NCI-H82 treated with DMSO at 0.1 percent for 48 hours (cell line): ENCODE measurements around the gene SNRK.

ENCODE experiments used
- DNase-seq: peaks from one replicate; lab custom pipeline; 2025; ENCODE audit not compliant: unreplicated experiment; lab: John Stamatoyannopoulos, UW

The SNRK gene

DNA sequence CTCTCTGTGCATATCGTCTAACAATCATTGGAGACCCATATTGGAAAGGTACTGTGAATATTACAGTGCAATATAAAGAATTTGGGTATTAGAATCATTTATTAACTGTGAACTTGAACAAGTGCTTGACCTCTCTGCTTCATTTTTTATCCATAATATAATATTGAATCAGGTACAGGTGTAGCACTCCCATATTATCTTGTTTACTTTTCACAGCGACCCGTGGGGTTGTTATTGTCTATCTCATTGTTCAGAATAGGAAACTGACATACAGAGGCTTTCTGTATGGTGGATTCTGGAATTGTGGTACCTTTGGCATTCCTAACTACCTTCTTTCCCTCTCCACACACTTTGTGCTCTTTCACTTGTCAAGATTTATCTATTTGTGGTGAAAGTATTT lies 17.8 kb downstream of the SNRK start:
- DNase-seq = no peak

DNA sequence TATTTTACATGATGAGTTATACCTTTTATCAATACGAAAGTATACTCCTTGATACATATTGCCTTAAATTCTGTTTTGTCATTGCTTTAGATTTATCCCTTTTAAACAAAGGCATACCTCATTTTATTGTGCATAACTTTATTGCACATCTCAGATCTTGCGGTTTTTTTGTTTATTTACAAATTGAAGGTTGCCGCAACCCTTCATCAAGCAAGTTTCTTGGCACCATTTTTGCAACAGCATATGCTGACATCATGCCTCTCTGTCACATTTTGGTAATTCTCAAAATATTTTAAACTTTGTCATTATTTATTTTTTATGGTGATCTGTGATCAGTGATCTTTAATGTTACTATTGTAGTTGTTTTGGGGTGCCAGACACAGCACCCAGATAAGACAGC lies 20.9 kb downstream of the SNRK start:
- DNase-seq = no peak

GRCh38 chr3:43307649-43308048 lies 21.3 kb downstream of the SNRK start:
- no peak for DNase-seq

DNA sequence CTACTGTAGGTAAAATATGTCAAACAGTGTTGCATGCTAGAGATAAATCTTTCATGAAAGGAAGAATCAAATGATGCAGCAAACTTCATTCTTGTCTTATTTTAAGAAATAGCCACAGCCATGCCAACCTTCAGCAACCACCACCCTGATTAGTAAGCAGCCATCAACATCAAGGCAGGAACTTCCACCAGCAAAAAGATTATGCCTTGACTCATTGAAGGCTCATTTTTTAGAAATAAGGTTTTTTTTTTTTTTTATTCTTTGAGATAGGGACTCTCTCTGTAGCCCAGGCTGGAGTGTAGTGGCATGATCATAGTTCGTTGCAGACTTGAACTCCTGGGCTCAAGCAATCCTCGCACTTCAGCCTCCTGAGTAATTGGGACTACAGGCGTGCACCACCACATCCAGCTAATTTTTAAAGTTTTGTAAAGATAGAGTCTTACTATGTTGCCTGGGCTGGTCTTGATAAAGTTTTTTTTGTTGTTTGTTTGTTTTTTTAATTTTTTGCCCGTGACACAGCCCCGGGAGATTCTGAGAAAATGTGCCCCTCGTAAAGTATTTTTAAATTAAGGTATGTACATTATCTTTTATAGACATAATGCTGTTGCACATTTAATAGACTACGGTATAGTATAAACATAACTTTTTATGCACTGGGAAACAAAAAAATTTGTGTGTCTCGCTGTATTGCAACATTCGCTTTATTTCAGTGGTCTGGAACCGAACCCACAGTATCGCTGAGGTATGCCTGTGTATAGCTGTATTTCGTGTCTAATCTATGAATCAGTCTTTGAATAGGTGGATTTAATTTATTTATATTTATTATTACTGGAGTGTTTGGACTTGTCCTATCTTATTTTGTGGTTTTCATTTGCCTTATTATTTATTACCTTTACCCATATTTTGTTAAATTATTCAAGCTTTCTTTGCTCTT lies 23.3 kb downstream of the SNRK start:
- no peak for DNase-seq

DNA sequence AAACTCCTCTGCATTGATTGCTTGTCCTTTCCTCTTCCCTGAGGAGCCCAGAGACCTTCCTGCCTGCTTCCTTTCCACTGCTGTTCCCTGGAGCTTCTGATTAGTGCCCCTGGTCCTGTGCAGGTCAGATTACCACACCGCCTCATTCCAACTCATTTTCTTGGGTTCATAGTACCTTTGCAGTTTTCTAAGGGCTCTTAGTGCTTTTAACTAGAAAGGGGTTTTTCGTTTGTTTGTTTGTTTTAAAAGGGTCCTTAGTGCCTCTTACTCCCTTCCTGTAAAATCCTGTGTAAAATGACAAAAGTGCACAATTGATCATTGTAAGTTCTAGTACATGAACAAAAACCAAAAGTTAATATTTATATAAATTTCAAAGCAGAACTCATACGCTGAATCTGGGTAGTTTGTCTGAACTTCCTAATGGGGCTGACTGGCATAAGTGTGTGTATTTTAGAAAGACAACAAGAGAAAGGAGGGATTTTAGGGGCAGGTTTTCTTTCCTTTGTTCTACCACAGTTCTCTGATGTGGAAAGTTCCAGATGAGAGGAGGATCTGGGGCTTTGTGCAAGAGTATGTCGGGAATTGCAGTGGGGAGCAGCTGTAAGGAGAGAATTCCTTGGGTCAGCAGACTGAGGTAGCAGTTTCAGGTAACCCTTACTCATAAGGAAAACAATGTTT lies 30.6 kb downstream of the SNRK start:
- DNase-seq = no peak

- no peak for DNase-seq
Measured at GRCh38 chr3:43317461-43318316, 31.3 kb downstream of the SNRK start.

GRCh38 chr3:43319376-43319775 lies 33.0 kb downstream of the SNRK start:
- no peak for DNase-seq

DNA sequence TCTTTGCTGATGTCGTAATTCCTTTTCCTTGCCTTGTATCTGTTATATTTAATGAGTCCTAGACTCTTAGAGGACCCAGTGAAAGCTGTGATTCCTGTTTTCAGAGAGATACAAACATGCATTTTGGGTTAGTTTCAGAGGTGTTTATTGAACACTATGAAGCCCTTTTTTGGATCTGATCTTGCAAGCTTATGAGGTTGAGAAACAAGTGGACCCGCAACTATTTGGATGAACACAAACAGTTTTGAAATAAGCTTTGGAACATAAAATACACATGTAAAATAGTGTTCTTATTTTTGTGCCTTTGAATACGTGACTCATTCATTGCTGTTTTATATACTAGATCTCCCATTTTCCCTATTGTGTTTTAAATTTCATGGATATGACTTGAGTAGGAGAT lies 33.5 kb downstream of the SNRK start:
- DNase-seq = no peak

- DNase-seq = no peak
Measured at GRCh38 chr3:43320288-43320687, 33.9 kb downstream of the SNRK start.

GRCh38 chr3:43323541-43323940 lies 37.2 kb downstream of the SNRK start:
- DNase-seq = no peak

DNA sequence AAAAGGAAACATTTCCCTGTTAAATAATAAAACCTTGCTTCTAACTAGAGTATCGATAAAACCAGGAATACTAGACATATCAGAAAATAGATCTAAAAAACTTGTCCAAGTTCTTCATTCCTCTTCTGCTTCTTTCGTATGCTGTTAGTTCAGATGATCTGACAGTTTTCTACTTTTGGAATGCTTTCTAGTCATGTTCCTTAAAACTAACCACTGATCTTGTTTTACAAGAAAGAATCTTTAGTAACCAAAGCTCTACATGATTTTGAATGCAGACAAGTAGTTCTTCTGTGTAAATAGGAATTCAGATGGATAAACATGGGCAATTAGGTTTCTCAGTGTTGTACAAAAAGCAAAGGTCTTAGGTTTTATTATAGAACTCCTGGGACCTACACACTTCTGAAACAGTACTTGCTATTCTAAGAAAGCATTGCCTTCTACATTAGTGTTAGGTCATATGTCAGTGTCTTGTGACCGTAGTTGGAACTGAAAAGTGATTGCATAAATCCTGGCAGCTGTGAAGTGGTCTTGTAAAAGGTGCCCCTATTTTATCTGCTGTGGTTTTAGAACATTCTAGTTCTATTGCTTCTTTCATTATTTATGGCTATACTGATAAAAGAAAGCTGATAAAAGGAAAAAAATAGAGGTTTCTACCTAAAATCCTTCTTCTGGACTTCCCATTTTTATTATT lies 40.7 kb downstream of the SNRK start:
- DNase-seq = no peak

DNA sequence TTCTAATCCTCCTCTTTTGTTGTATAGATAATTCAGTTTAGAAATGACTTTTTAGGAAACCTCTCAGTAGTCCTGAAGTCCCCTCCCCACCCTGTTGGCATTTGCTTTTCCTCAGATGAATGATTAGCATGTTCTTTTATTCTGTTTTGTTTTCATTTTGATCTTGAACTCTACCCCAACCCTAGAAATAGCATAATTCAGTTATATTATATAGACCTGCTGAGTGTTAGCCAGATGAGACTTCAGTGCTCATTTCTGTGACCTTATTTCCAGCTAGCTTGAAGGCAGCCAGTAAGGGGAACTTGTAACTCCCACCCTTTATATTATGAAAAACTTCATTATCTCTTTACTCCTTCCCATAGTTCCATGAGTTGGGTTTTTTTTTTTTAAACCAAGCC lies 41.2 kb downstream of the SNRK start:
- no peak for DNase-seq

GRCh38 chr3:43328653-43329052 lies 42.3 kb downstream of the SNRK start:
- no peak for DNase-seq

DNA sequence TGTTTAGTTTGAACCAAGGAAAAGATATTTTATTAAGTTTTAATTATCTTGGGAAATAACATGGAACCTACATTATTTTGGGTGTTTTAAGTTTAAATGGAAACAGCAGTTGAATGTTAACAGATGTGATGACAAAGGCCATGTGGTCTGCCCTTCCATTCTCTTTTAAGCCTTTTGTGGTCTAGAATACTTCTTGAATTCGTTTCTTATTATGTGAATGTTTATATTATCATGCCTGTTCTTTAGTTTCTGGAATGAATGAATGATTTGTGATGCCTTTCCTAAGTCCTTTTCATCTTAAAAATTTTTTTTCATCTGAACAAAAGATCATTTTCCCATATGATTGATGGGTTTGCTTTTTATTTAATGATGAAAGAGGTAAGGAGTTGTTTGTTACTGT lies 44.6 kb downstream of the SNRK start:
- no peak for DNase-seq

- no peak for DNase-seq
Measured at GRCh38 chr3:43331381-43331780, 45.0 kb downstream of the SNRK start.

DNA sequence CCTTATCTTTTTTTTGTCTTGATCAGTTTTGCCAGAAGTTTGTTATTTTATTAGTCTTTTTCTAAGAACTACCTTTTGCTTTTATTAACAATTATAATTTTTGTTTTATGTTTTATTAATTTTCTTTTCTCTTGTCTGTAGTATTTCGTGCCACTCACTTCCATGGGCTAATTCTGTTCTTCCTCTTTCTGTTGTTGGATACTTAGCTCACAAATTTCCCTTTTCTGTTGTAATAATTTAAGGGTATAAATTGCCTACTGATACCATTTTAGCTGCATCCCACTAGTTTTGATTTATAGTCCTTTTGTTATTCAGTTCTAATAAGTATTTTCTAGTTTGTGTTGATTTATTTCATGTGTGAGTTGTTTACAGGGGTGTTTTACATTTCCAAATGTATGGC lies 48.6 kb downstream of the SNRK start:
- no peak for DNase-seq

- DNase-seq = no peak
Measured at GRCh38 chr3:43335799-43336198, 49.5 kb downstream of the SNRK start.

- no peak for DNase-seq
Measured at GRCh38 chr3:43338295-43338694, 52.0 kb downstream of the SNRK start.

DNA sequence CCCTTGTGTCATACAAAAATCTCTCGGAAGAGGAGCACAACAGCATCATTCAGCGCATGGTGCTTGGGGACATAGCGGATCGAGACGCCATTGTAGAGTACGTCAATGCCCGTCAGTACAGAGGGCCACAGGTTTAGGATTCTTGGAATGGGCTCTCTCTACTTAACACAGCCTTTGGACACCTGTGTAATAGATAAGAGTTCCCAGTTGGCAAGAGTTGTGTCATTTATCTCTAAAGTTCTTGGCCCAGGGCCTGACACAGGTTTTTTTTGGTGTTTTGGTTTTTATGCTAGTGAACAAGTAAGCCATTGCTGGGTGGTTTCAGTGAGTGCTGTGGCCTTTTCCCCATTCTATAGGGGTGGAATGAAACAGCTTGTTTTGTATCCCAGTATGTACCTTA lies 54.1 kb downstream of the SNRK start:
- DNase-seq = no peak

DNA sequence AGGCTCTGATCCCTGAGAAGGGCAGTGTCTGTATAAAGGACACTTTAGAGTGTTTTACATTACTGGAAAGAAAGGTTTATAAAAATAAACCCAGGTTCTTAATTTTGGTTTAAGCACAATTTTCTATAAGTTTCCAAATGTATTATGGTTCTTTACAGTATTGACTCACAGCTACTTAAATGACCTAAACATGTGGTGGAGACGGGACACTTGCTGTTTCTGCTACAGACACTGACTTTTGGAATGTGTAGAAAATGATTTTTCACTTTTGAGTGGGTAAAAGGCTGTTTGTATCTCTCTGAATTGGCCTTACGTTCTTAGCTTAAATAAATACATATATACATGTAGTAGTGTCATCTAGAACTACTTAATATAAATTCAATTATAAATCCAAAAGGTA lies 55.4 kb downstream of the SNRK start:
- no peak for DNase-seq

- DNase-seq = no peak
Measured at GRCh38 chr3:43343185-43343584, 56.8 kb downstream of the SNRK start.
